ENCODE data around the gene MCUR1. TPM values are rescaled to one million over a fixed set of nuclear protein-coding genes. Genes with fewer than 3 reads are reported as not detected.

MCUR1 gene
- total and polyA plus RNA-seq, 10 of the 15 experiments (the other 5 are each of a cell fraction or from before 2014, with no cell fraction given), result 4.4 to 43.9 (median 18.3) TPM

DNA sequence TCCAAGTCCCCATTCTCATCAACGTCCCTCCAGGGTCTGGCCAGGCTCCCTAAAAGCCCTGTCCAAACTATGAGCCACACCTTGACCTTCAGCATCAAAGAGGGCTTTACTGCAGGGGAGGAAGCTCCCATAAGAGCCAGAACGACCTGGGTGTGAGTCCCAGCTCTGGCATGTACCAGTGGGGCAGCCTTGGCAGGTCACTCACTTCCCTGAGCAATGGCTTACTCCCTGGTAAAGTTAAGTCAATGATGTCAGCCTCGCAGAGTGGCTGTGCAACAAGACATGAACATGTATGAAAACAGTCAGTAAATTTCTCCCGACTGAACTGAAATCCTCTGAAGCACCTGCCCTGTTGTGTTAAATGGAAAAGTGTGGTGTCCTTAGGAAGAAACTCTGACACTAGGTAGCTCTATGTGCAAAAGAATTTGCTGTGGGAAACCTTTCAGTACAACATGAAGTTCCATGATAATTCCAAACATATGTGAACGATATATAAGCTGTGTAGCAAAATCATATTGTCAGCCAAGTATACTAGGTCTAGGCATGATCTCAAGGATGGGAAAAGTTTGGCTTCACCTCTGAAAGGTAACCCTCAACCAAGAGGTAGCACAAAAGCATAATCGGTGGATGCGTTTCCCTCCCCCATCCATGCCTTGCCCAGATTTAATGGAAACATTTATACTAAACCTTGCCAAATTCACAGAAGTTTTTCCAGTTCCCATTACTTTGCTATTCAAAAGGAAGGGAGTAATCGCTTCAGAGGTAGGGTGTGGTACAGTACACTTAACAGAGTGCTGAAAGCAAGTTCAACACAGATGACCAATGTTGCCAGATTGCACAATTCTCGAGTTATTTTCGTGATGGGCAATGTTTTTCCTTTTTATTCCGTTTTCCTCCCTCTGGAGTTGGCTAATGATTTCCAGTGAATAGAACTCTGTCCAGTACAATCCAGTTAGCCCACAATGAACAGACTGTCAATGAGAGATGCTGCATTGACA, 53.8 kb downstream of the MCUR1 start:
- H3K36me3 ChIP-seq (ENCODE audit: control insufficient read depth in 2 of 2, insufficient read depth in 2 of 2, low read length in 1 of 2), result no peaks in the 10 kb centered on the region
- CTCF ChIA-PET, result interaction anchor here (1.2 kb wide), 1 partner anchor 25 kb away, joined by 3 read pairs; no protein-coding TSS in a partner anchor
- intact Hi-C loops (cut with micrococcal nuclease; ENCODE audit: unreplicated experiment) (no loop called here), in situ Hi-C loops (cut with MboI) (no loop called here)
- H3K79me2 ChIP-seq (ENCODE audit: control insufficient read depth, insufficient read depth, low read length), result no peaks in the 10 kb centered on the region
- DNase-seq (ENCODE audit: low read depth, low spot score) (no peak), FAIRE-seq (no peak), ATAC-seq (no peak)
- RAD21 ChIA-PET (ENCODE audit: unreplicated experiment), result interaction anchor here (0.5 kb wide), 1 partner anchor 329 kb away, joined by 4 read pairs; no protein-coding TSS in a partner anchor
- peaks cover 0 to 2% of the 10 kb centered on the region in 2 experiments; a peak in 2 of 4 replicates for H3K27me3 ChIP-seq (replicated peaks in 1 of 2; ENCODE audit: control insufficient read depth in 2 of 2, insufficient read depth in 2 of 2, low read length in 1 of 2)
- H3K4me1 ChIP-seq (ENCODE audit: control insufficient read depth, insufficient read depth, low read length), result peaks cover 19% of the 10 kb centered on the region
- BruUV-seq (replicated peaks), result no TSS peak
- TF ChIP-seq, protein P1, sequence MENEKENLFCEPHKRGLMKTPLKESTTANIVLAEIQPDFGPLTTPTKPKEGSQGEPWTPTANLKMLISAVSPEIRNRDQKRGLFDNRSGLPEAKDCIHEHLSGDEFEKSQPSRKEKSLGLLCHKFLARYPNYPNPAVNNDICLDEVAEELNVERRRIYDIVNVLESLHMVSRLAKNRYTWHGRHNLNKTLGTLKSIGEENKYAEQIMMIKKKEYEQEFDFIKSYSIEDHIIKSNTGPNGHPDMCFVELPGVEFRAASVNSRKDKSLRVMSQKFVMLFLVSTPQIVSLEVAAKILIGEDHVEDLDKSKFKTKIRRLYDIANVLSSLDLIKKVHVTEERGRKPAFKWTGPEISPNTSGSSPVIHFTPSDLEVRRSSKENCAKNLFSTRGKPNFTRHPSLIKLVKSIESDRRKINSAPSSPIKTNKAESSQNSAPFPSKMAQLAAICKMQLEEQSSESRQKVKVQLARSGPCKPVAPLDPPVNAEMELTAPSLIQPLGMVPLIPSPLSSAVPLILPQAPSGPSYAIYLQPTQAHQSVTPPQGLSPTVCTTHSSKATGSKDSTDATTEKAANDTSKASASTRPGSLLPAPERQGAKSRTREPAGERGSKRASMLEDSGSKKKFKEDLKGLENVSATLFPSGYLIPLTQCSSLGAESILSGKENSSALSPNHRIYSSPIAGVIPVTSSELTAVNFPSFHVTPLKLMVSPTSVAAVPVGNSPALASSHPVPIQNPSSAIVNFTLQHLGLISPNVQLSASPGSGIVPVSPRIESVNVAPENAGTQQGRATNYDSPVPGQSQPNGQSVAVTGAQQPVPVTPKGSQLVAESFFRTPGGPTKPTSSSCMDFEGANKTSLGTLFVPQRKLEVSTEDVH (IDR thresholded peaks at IDR 0.05; ENCODE audit: low read depth, partially characterized antibody), result no peak
- TF ChIP-seq ZZZ3 (IDR thresholded peaks at IDR 0.05; ENCODE audit: control insufficient read depth, insufficient read length, low read depth), result no peak
- TF ChIP-seq, protein P2, sequence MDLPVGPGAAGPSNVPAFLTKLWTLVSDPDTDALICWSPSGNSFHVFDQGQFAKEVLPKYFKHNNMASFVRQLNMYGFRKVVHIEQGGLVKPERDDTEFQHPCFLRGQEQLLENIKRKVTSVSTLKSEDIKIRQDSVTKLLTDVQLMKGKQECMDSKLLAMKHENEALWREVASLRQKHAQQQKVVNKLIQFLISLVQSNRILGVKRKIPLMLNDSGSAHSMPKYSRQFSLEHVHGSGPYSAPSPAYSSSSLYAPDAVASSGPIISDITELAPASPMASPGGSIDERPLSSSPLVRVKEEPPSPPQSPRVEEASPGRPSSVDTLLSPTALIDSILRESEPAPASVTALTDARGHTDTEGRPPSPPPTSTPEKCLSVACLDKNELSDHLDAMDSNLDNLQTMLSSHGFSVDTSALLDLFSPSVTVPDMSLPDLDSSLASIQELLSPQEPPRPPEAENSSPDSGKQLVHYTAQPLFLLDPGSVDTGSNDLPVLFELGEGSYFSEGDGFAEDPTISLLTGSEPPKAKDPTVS (IDR thresholded peaks at IDR 0.05; ENCODE audit: low read depth, low read length), result no peak
- no peak for TF ChIP-seq DPF2 (IDR thresholded peaks at IDR 0.05)
- H4K20me1 ChIP-seq (ENCODE audit: control insufficient read depth, insufficient read depth), result no peaks in the 10 kb centered on the region
- H2AFZ ChIP-seq (ENCODE audit: control insufficient read depth, low read depth, low read length), result no peak overlapping the region
- SMC1A ChIA-PET (ENCODE audit: uncharacterized antibody, unreplicated experiment), result interaction anchor here (0.7 to 0.8 kb wide), 2 partner anchors 8 to 140 kb away, joined by 3 to 6 read pairs; no protein-coding TSS in a partner anchor
- no peak overlapping the region for H3K4me2 ChIP-seq (ENCODE audit: control insufficient read depth, insufficient read depth)
- H3K27ac ChIP-seq (ENCODE audit: control insufficient read depth, insufficient read depth), result no peak overlapping the region
- H3K4me3 ChIP-seq, result no peak overlapping the region
- no peak overlapping the region for H3K9ac ChIP-seq (ENCODE audit: control insufficient read depth, insufficient read depth, low read length)
- 71% methylated on average over 11 of the region's 11 CpGs for WGBS (ENCODE audit: insufficient coverage, insufficient replicate concordance, low lambda C conversion rate, missing lambda C conversion rate)
- POLR2A ChIA-PET, result no interaction called here
- peaks cover 3% of the 10 kb centered on the region; the same call in 2 of the 3 replicates for H3K9me3 ChIP-seq (replicated peaks; ENCODE audit: control insufficient read depth, insufficient read depth, low read length)

All from GM12878 (cell line).